IMR-90 (cell line): ENCODE measurements around the gene STX8. TPM values are rescaled to one million over a fixed set of nuclear protein-coding genes. Genes with fewer than 3 reads are reported as not detected.
A peak's percentile ranks its signal among the peaks of the same experiment; 100 is the strongest.

Source experiments
- ATAC-seq: fragments of 200-7000 bp; cut with Tn5 transposase; 2 replicates; pipeline ENCODE4 v1.9.1; 2020; ENCODE audit warnings: low read depth, mild to moderate bottlenecking, moderate library complexity
- BruUV-seq: library from RNA; stranded (reverse); fragments of 400-500 nt; replicated peaks from 2 replicates; lab custom pipeline; 2021; lab: Mats Ljungman, UMichigan
- CTCF ChIA-PET: fragments of 300-600 bp; formaldehyde crosslinking; extraction: SDS; loops from one replicate; lab custom pipeline; 2021; ENCODE audit warnings: antibody characterized with exemption; lab: Yijun Ruan, JAX
- POLR2A ChIA-PET: fragments of 300-600 bp; sonication (Branson Sonifier 250); formaldehyde crosslinking; loops from one replicate; lab custom pipeline; 2022; ENCODE audit warnings: antibody characterized with exemption; ENCODE audit not compliant: unreplicated experiment; lab: Charles Lee
- DNase-seq: peaks from one replicate; pipeline ENCODE4 v3.0.0; 2013
- H2AFZ ChIP-seq: replicated peaks from 2 replicates; pipeline ENCODE3; 2013; ENCODE audit warnings: low read length, mild to moderate bottlenecking; ENCODE audit not compliant: poor library complexity
- H2AK5ac ChIP-seq: 2 replicates; pipeline ENCODE4 v1.6.1; 2013; ENCODE audit warnings: low read depth, low read length, inconsistent platforms
- H2AK9ac ChIP-seq: replicated peaks from 2 replicates; pipeline ENCODE3; 2013; ENCODE audit warnings: mild to moderate bottlenecking, low read depth, low read length, moderate library complexity; ENCODE audit not compliant: poor library complexity
- H2BK120ac ChIP-seq: 2 replicates; pipeline ENCODE4 v1.6.1; 2013; ENCODE audit warnings: low read depth, low read length, inconsistent platforms
- H2BK15ac ChIP-seq: 3 replicates; pipeline ENCODE4 v1.6.1; 2013; ENCODE audit warnings: low read depth, low read length, inconsistent platforms
- H2BK20ac ChIP-seq: 2 replicates; pipeline ENCODE4 v1.6.1; 2013; ENCODE audit warnings: low read depth, mild to moderate bottlenecking, inconsistent platforms, low read length, moderate library complexity
- H2BK5ac ChIP-seq: 2 replicates; pipeline ENCODE4 v1.6.1; 2013; ENCODE audit warnings: mild to moderate bottlenecking, low read depth, low read length, inconsistent platforms; ENCODE audit not compliant: poor library complexity, severe bottlenecking
- H3K14ac ChIP-seq: replicated peaks from 2 replicates; pipeline ENCODE4 v1.6.1; 2013; ENCODE audit warnings: low read depth, low read length, inconsistent platforms
- H3K18ac ChIP-seq: 2 replicates; pipeline ENCODE4 v1.6.1; 2013; ENCODE audit warnings: low read depth, low read length, control low read depth
- H3K23ac ChIP-seq: 2 replicates; pipeline ENCODE4 v1.6.1; 2013; ENCODE audit warnings: low read depth, low read length, inconsistent platforms
- H3K27ac ChIP-seq: 2 replicates; pipeline ENCODE4 v1.5.1; 2013; ENCODE audit warnings: mild to moderate bottlenecking, control low read depth, low read length; ENCODE audit not compliant: insufficient read depth
- H3K27me3 ChIP-seq: 2 replicates; pipeline ENCODE4 v1.6.1; 2013; ENCODE audit warnings: low read length; ENCODE audit not compliant: control insufficient read depth, insufficient read depth
- H3K36me3 ChIP-seq: 2 replicates; pipeline ENCODE4 v1.6.1; 2013; ENCODE audit warnings: low read length, mixed read lengths; ENCODE audit not compliant: control insufficient read depth, insufficient read depth
- H3K4ac ChIP-seq: 2 replicates; pipeline ENCODE4 v1.6.1; 2013; ENCODE audit warnings: low read depth, low read length, inconsistent platforms
- H3K4me1 ChIP-seq: 2 replicates; pipeline ENCODE4 v1.6.1; 2013; ENCODE audit warnings: low read length, mixed read lengths; ENCODE audit not compliant: control insufficient read depth, insufficient read depth
- H3K4me2 ChIP-seq: 2 replicates; pipeline ENCODE4 v1.6.1; 2013; ENCODE audit warnings: low read depth, mild to moderate bottlenecking, control low read depth, low read length, moderate library complexity
- H3K4me3 ChIP-seq: 2 replicates; pipeline ENCODE4 v1.5.1; 2013; ENCODE audit warnings: low read depth, mild to moderate bottlenecking, control low read depth, low read length, moderate library complexity; ENCODE audit not compliant: insufficient read depth
- H3K56ac ChIP-seq: 2 replicates; pipeline ENCODE4 v1.6.1; 2013; ENCODE audit warnings: low read length, inconsistent platforms; ENCODE audit not compliant: insufficient read depth; ENCODE audit errors: extremely low read depth
- H3K79me1 ChIP-seq, 2 experiments: 2 replicates each; pipeline ENCODE4 v1.6.1; 2013; ENCODE audit warnings: low read length in 2 of 2, inconsistent platforms in 1 of 2, low read depth in 1 of 2
- H3K9ac ChIP-seq: 2 replicates; pipeline ENCODE4 v1.6.1; 2013; ENCODE audit warnings: low read depth, low read length, control low read depth
- H3K9me1 ChIP-seq: 2 replicates; pipeline ENCODE4 v1.6.1; 2013; ENCODE audit warnings: low read length, inconsistent platforms; ENCODE audit not compliant: insufficient read depth
- H3K9me3 ChIP-seq: 2 replicates; pipeline ENCODE4 v1.6.1; 2013; ENCODE audit warnings: low read length; ENCODE audit not compliant: control insufficient read depth, insufficient read depth
- H4K20me1 ChIP-seq: 2 replicates; pipeline ENCODE4 v1.6.1; 2013; ENCODE audit warnings: low read length, inconsistent platforms; ENCODE audit not compliant: insufficient read depth
- H4K5ac ChIP-seq: 2 replicates; pipeline ENCODE4 v1.6.1; 2013; ENCODE audit warnings: mild to moderate bottlenecking, low read depth, low read length, control low read depth
- H4K8ac ChIP-seq, 2 experiments: 2 replicates each; pipeline ENCODE4 v1.6.1; 2013; ENCODE audit warnings: low read depth in 2 of 2, low read length in 2 of 2, control low read depth in 1 of 2, inconsistent platforms in 1 of 2
- H4K91ac ChIP-seq: 2 replicates; pipeline ENCODE4 v1.6.1; 2013; ENCODE audit warnings: low read depth, low read length, inconsistent platforms; ENCODE audit not compliant: insufficient read depth
- BHLHE40 ChIP-seq: fragments of 150-350 bp; IDR thresholded peaks from 2 replicates; pipeline ENCODE4 v1.6.1; 2016; ENCODE audit warnings: mild to moderate bottlenecking, low read depth, low read length
- CEBPB ChIP-seq: IDR thresholded peaks from 2 replicates; pipeline ENCODE4 v1.6.1; 2012; ENCODE audit warnings: low read depth, low read length, improper control_type of control experiment
- MAFK ChIP-seq: IDR thresholded peaks from 2 replicates; pipeline ENCODE4 v1.6.1; 2012; ENCODE audit warnings: low read depth, low read length, improper control_type of control experiment
- MAZ ChIP-seq: IDR thresholded peaks from 2 replicates; pipeline ENCODE4 v1.6.1; 2012; ENCODE audit warnings: low read depth, mild to moderate bottlenecking, low read length, improper control_type of control experiment, moderate library complexity, borderline replicate concordance
- NFE2L2 ChIP-seq: fragments of 150-350 bp; IDR thresholded peaks from 2 replicates; pipeline ENCODE4 v1.6.1; 2016; ENCODE audit warnings: low read depth, mild to moderate bottlenecking, low read length
- WGBS, 2 experiments: methylation state at CpG; one replicate each; pipeline versions ENCODE4 v1.1.5 to v1.1.7; 2013; ENCODE audit warnings: missing lambda C conversion rate in 2 of 2; ENCODE audit not compliant: insufficient read length in 1 of 2; ENCODE audit errors: extremely low coverage in 2 of 2; 5-methylcytosine and 5-hydroxymethylcytosine counted together
- dilution Hi-C: fragments of 300-500 bp; cut with HindIII; formaldehyde crosslinking; loops from one replicate; pipeline ENCODE4 v1.14.3; 2018; ENCODE audit warnings: low sequenced_read_pairs; ENCODE audit not compliant: unreplicated experiment
- in situ Hi-C: fragments of 300-500 bp; cut with MboI; formaldehyde crosslinking; loops from 3 replicates; pipeline ENCODE4 v1.14.3; 2019; ENCODE audit warnings: low sequenced_read_pairs, inconsistent platforms, mixed read lengths
- intact Hi-C: fragments of 100-400 bp; cut with micrococcal nuclease; formaldehyde crosslinking; loops from 2 replicates; pipeline ENCODE4 v1.10.0; 2022
- polyA plus RNA-seq, 3 experiments: library from polyadenylated mRNA; depleted of rRNA; stranded (reverse); fragments of >200 nt; gene quantifications; 2 replicates each; pipeline ENCODE4 v1.2.3, GENCODE V29; 2012; ENCODE audit warnings: low replicate concordance in 1 of 3
- total RNA-seq: library from RNA; depleted of rRNA; stranded (reverse); fragments of >200 nt; gene quantifications from 2 replicates; pipeline ENCODE4 v1.2.3, GENCODE V29; 2012

The STX8 gene
- total and polyA plus RNA-seq, 2 of the 4 experiments (the other 2 are of a cell fraction) = 26.5 to 47.0 TPM

GRCh38 chr17:9370467-9370866, 205.2 kb downstream of the STX8 start:
- H3K9ac ChIP-seq = no peak overlapping the region

More at GRCh38 chr17:9370467-9370866, 205.2 kb downstream of the STX8 start:
- peak overlapping the region; percentile 4; the same call in 1 of the 2 replicates for H2BK120ac ChIP-seq
- no peak overlapping the region for H3K4me3 ChIP-seq
- H3K27ac ChIP-seq = no peak overlapping the region
- H2AK9ac ChIP-seq = peak overlapping the region; percentile 70
- H2AK5ac ChIP-seq = peak overlapping the region; percentile 62
- H4K20me1 ChIP-seq = no peaks in the 10 kb centered on the region
- no peaks in the 10 kb centered on the region for H3K9me3 ChIP-seq
- no peaks in the 10 kb centered on the region for H3K27me3 ChIP-seq
- BruUV-seq = no TSS peak
- H3K4me1 ChIP-seq = peaks cover 4% of the 10 kb centered on the region
- ATAC-seq (peak; percentile 33), DNase-seq (peak; percentile 62)
- no CpG with 5 or more reads among the region's 6 CpGs for WGBS, 2 experiments
- no peak overlapping the region for H3K18ac ChIP-seq
- POLR2A ChIA-PET = no interaction called here
- peak overlapping the region; percentile 54 for H2AFZ ChIP-seq
- 0 out of 2 replicates have a peak overlapping the region, but pooled peaks have one; percentile 12 for H4K91ac ChIP-seq
- no peak overlapping the region for H3K56ac ChIP-seq
- H3K4me2 ChIP-seq = no peak overlapping the region
- CTCF ChIA-PET = no interaction called here
- H3K23ac ChIP-seq = no peak overlapping the region
- no peak overlapping the region for H4K5ac ChIP-seq
- no peak overlapping the region for H2BK20ac ChIP-seq
- intact Hi-C loops = no loop called here
- no peak overlapping the region for H4K8ac ChIP-seq
- H3K9me1 ChIP-seq = peaks cover 4% of the 10 kb centered on the region
- H3K14ac ChIP-seq = 0 out of 2 replicates have a peak overlapping the region, but pooled peaks have one; percentile 10
- no peak overlapping the region for H2BK5ac ChIP-seq
- no peaks in the 10 kb centered on the region; a peak in 2 of 4 replicates for H3K79me1 ChIP-seq
- H2BK15ac ChIP-seq = peak overlapping the region; percentile 43; the same call in 1 of the 3 replicates
- H3K4ac ChIP-seq = peak overlapping the region; percentile 8; the same call in 1 of the 2 replicates
- no peaks in the 10 kb centered on the region for H3K36me3 ChIP-seq
- dilution Hi-C loops = no loop called here
- TF ChIP-seq BHLHE40 (0 out of 2 replicates have a peak, but pooled peaks have one; percentile 21), MAZ (no peak), MAFK (peak; percentile 35; the same call in 1 of the 2 replicates), CEBPB (peak; percentile 96), NFE2L2 (peak; percentile 60; the same call in 1 of the 2 replicates)
- in situ Hi-C loops = no loop called here
